NCI-H2171 (cell line): Measurements from ENCODE around the gene TWIST2.

Experiments used
- DNase-seq: peaks from one replicate; lab custom pipeline; 2025; lab: John Stamatoyannopoulos, UW

TWIST2 gene

GRCh38 chr2:238856713-238857567 is 9.1 kb downstream of the TWIST2 start:
- DNase-seq = no peak

- DNase-seq = no peak
These were observed 10.1 kb downstream of the TWIST2 start for GRCh38 chr2:238857959-238858358.

- no peak for DNase-seq
These were observed 11.9 kb downstream of the TWIST2 start for GRCh38 chr2:238859636-238860347.

- no peak for DNase-seq
These were observed 13.3 kb downstream of the TWIST2 start for GRCh38 chr2:238861013-238861730.

GRCh38 chr2:238861766-238862315 is 14.0 kb downstream of the TWIST2 start:
- no peak for DNase-seq

- DNase-seq = no peak
These were observed 14.8 kb downstream of the TWIST2 start for GRCh38 chr2:238862701-238863100.

GRCh38 chr2:238863231-238863630 is 15.3 kb downstream of the TWIST2 start:
- no peak for DNase-seq

GRCh38 chr2:238863749-238864206 is 15.9 kb downstream of the TWIST2 start:
- no peak for DNase-seq

GRCh38 chr2:238864207-238865014 is 16.5 kb downstream of the TWIST2 start:
- no peak for DNase-seq

GRCh38 chr2:238865015-238865719 is 17.3 kb downstream of the TWIST2 start:
- DNase-seq = peak; percentile 54

- no peak for DNase-seq
These were observed 18.0 kb downstream of the TWIST2 start for GRCh38 chr2:238865744-238866355.

GRCh38 chr2:238866656-238867277 is 18.9 kb downstream of the TWIST2 start:
- DNase-seq = peak; percentile 23

- DNase-seq = no peak
These were observed 20.2 kb downstream of the TWIST2 start for GRCh38 chr2:238868067-238868524.

GRCh38 chr2:238868616-238869292 is 20.9 kb downstream of the TWIST2 start:
- DNase-seq = no peak

GRCh38 chr2:238869293-238870124 is 21.6 kb downstream of the TWIST2 start:
- DNase-seq = no peak

GRCh38 chr2:238870261-238870660 is 22.4 kb downstream of the TWIST2 start:
- DNase-seq = no peak

- DNase-seq = no peak
These were observed 24.1 kb downstream of the TWIST2 start for GRCh38 chr2:238872026-238872425.
